IMR-90 (cell line): ENCODE results near the gene FAM20A. TPM values are rescaled to one million over a fixed set of nuclear protein-coding genes. Genes with fewer than 3 reads are reported as not detected.

Source experiments
- ATAC-seq: fragments of 200-7000 bp; cut with Tn5 transposase; 2 replicates; pipeline ENCODE4 v1.9.1; 2020; ENCODE audit warnings: low read depth, mild to moderate bottlenecking, moderate library complexity
- BruUV-seq: library from RNA; stranded (reverse); fragments of 400-500 nt; replicated peaks from 2 replicates; lab custom pipeline; 2021; lab: Mats Ljungman, UMichigan
- CTCF ChIA-PET: fragments of 300-600 bp; formaldehyde crosslinking; extraction: SDS; loops from one replicate; lab custom pipeline; 2021; ENCODE audit warnings: antibody characterized with exemption; lab: Yijun Ruan, JAX
- POLR2A ChIA-PET: fragments of 300-600 bp; sonication (Branson Sonifier 250); formaldehyde crosslinking; loops from one replicate; lab custom pipeline; 2022; ENCODE audit warnings: antibody characterized with exemption; ENCODE audit not compliant: unreplicated experiment; lab: Charles Lee
- DNase-seq: peaks from one replicate; pipeline ENCODE4 v3.0.0; 2013
- H2AFZ ChIP-seq: replicated peaks from 2 replicates; pipeline ENCODE3; 2013; ENCODE audit warnings: low read length, mild to moderate bottlenecking; ENCODE audit not compliant: poor library complexity
- H2AK5ac ChIP-seq: 2 replicates; pipeline ENCODE4 v1.6.1; 2013; ENCODE audit warnings: low read depth, low read length, inconsistent platforms
- H2AK9ac ChIP-seq: replicated peaks from 2 replicates; pipeline ENCODE3; 2013; ENCODE audit warnings: mild to moderate bottlenecking, low read depth, low read length, moderate library complexity; ENCODE audit not compliant: poor library complexity
- H2BK120ac ChIP-seq: 2 replicates; pipeline ENCODE4 v1.6.1; 2013; ENCODE audit warnings: low read depth, low read length, inconsistent platforms
- H2BK15ac ChIP-seq: 3 replicates; pipeline ENCODE4 v1.6.1; 2013; ENCODE audit warnings: low read depth, low read length, inconsistent platforms
- H2BK20ac ChIP-seq: 2 replicates; pipeline ENCODE4 v1.6.1; 2013; ENCODE audit warnings: low read depth, mild to moderate bottlenecking, inconsistent platforms, low read length, moderate library complexity
- H2BK5ac ChIP-seq: 2 replicates; pipeline ENCODE4 v1.6.1; 2013; ENCODE audit warnings: mild to moderate bottlenecking, low read depth, low read length, inconsistent platforms; ENCODE audit not compliant: poor library complexity, severe bottlenecking
- H3K14ac ChIP-seq: replicated peaks from 2 replicates; pipeline ENCODE4 v1.6.1; 2013; ENCODE audit warnings: low read depth, low read length, inconsistent platforms
- H3K18ac ChIP-seq: 2 replicates; pipeline ENCODE4 v1.6.1; 2013; ENCODE audit warnings: low read depth, low read length, control low read depth
- H3K23ac ChIP-seq: 2 replicates; pipeline ENCODE4 v1.6.1; 2013; ENCODE audit warnings: low read depth, low read length, inconsistent platforms
- H3K27ac ChIP-seq: 2 replicates; pipeline ENCODE4 v1.5.1; 2013; ENCODE audit warnings: mild to moderate bottlenecking, control low read depth, low read length; ENCODE audit not compliant: insufficient read depth
- H3K27me3 ChIP-seq: 2 replicates; pipeline ENCODE4 v1.6.1; 2013; ENCODE audit warnings: low read length; ENCODE audit not compliant: control insufficient read depth, insufficient read depth
- H3K36me3 ChIP-seq: 2 replicates; pipeline ENCODE4 v1.6.1; 2013; ENCODE audit warnings: low read length, mixed read lengths; ENCODE audit not compliant: control insufficient read depth, insufficient read depth
- H3K4ac ChIP-seq: 2 replicates; pipeline ENCODE4 v1.6.1; 2013; ENCODE audit warnings: low read depth, low read length, inconsistent platforms
- H3K4me1 ChIP-seq: 2 replicates; pipeline ENCODE4 v1.6.1; 2013; ENCODE audit warnings: low read length, mixed read lengths; ENCODE audit not compliant: control insufficient read depth, insufficient read depth
- H3K4me2 ChIP-seq: 2 replicates; pipeline ENCODE4 v1.6.1; 2013; ENCODE audit warnings: low read depth, mild to moderate bottlenecking, control low read depth, low read length, moderate library complexity
- H3K4me3 ChIP-seq: 2 replicates; pipeline ENCODE4 v1.5.1; 2013; ENCODE audit warnings: low read depth, mild to moderate bottlenecking, control low read depth, low read length, moderate library complexity; ENCODE audit not compliant: insufficient read depth
- H3K56ac ChIP-seq: 2 replicates; pipeline ENCODE4 v1.6.1; 2013; ENCODE audit warnings: low read length, inconsistent platforms; ENCODE audit not compliant: insufficient read depth; ENCODE audit errors: extremely low read depth
- H3K79me1 ChIP-seq, 2 experiments: 2 replicates each; pipeline ENCODE4 v1.6.1; 2013; ENCODE audit warnings: low read length in 2 of 2, inconsistent platforms in 1 of 2, low read depth in 1 of 2
- H3K9ac ChIP-seq: 2 replicates; pipeline ENCODE4 v1.6.1; 2013; ENCODE audit warnings: low read depth, low read length, control low read depth
- H3K9me1 ChIP-seq: 2 replicates; pipeline ENCODE4 v1.6.1; 2013; ENCODE audit warnings: low read length, inconsistent platforms; ENCODE audit not compliant: insufficient read depth
- H3K9me3 ChIP-seq: 2 replicates; pipeline ENCODE4 v1.6.1; 2013; ENCODE audit warnings: low read length; ENCODE audit not compliant: control insufficient read depth, insufficient read depth
- H4K20me1 ChIP-seq: 2 replicates; pipeline ENCODE4 v1.6.1; 2013; ENCODE audit warnings: low read length, inconsistent platforms; ENCODE audit not compliant: insufficient read depth
- H4K5ac ChIP-seq: 2 replicates; pipeline ENCODE4 v1.6.1; 2013; ENCODE audit warnings: mild to moderate bottlenecking, low read depth, low read length, control low read depth
- H4K8ac ChIP-seq, 2 experiments: 2 replicates each; pipeline ENCODE4 v1.6.1; 2013; ENCODE audit warnings: low read depth in 2 of 2, low read length in 2 of 2, control low read depth in 1 of 2, inconsistent platforms in 1 of 2
- H4K91ac ChIP-seq: 2 replicates; pipeline ENCODE4 v1.6.1; 2013; ENCODE audit warnings: low read depth, low read length, inconsistent platforms; ENCODE audit not compliant: insufficient read depth
- CHD1 ChIP-seq: IDR thresholded peaks from 2 replicates; pipeline ENCODE4 v1.6.1; 2012; ENCODE audit warnings: low read depth, low read length, improper control_type of control experiment
- MXI1 ChIP-seq: IDR thresholded peaks from 2 replicates; pipeline ENCODE4 v1.6.1; 2012; ENCODE audit warnings: low read depth, mild to moderate bottlenecking, low read length, moderate library complexity, borderline replicate concordance
- NFE2L2 ChIP-seq: fragments of 150-350 bp; IDR thresholded peaks from 2 replicates; pipeline ENCODE4 v1.6.1; 2016; ENCODE audit warnings: low read depth, mild to moderate bottlenecking, low read length
- POLR2A ChIP-seq: IDR thresholded peaks from 2 replicates; pipeline ENCODE4 v1.6.1; 2012; ENCODE audit warnings: mild to moderate bottlenecking, low read depth, low read length
- RAD21 ChIP-seq: IDR thresholded peaks from 2 replicates; pipeline ENCODE4 v1.6.1; 2012; ENCODE audit warnings: low read length, improper control_type of control experiment
- RCOR1 ChIP-seq: IDR thresholded peaks from 2 replicates; pipeline ENCODE4 v1.6.1; 2012; ENCODE audit warnings: mild to moderate bottlenecking, low read length, improper control_type of control experiment; ENCODE audit not compliant: insufficient replicate concordance
- RFX5 ChIP-seq: IDR thresholded peaks from 2 replicates; pipeline ENCODE4 v1.8.0; 2012; ENCODE audit warnings: low read depth, mild to moderate bottlenecking, low read length, moderate library complexity
- SMC3 ChIP-seq: fragments of 150-350 bp; IDR thresholded peaks from 2 replicates; pipeline ENCODE4 v1.6.1; 2016; ENCODE audit warnings: low read depth, mild to moderate bottlenecking, antibody characterized with exemption, low read length, moderate library complexity
- WGBS, 2 experiments: methylation state at CpG; one replicate each; pipeline versions ENCODE4 v1.1.5 to v1.1.7; 2013; ENCODE audit warnings: missing lambda C conversion rate in 2 of 2; ENCODE audit not compliant: insufficient read length in 1 of 2; ENCODE audit errors: extremely low coverage in 2 of 2; 5-methylcytosine and 5-hydroxymethylcytosine counted together
- dilution Hi-C: fragments of 300-500 bp; cut with HindIII; formaldehyde crosslinking; loops from one replicate; pipeline ENCODE4 v1.14.3; 2018; ENCODE audit warnings: low sequenced_read_pairs; ENCODE audit not compliant: unreplicated experiment
- in situ Hi-C: fragments of 300-500 bp; cut with MboI; formaldehyde crosslinking; loops from 3 replicates; pipeline ENCODE4 v1.14.3; 2019; ENCODE audit warnings: low sequenced_read_pairs, inconsistent platforms, mixed read lengths
- intact Hi-C: fragments of 100-400 bp; cut with micrococcal nuclease; formaldehyde crosslinking; loops from 2 replicates; pipeline ENCODE4 v1.10.0; 2022
- polyA plus RNA-seq, 3 experiments: library from polyadenylated mRNA; depleted of rRNA; stranded (reverse); fragments of >200 nt; gene quantifications; 2 replicates each; pipeline ENCODE4 v1.2.3, GENCODE V29; 2012; ENCODE audit warnings: low replicate concordance in 1 of 3
- total RNA-seq: library from RNA; depleted of rRNA; stranded (reverse); fragments of >200 nt; gene quantifications from 2 replicates; pipeline ENCODE4 v1.2.3, GENCODE V29; 2012
- TF ChIP-seq, protein P1 (sequence below): fragments of 150-350 bp; IDR thresholded peaks from 2 replicates; pipeline ENCODE4 v1.6.1; 2017; ENCODE audit warnings: mild to moderate bottlenecking, antibody characterized with exemption, low read length, low read depth
- TF ChIP-seq, protein P2 (sequence below): fragments of 150-350 bp; IDR thresholded peaks from 2 replicates; pipeline ENCODE4 v1.6.1; 2016; ENCODE audit warnings: low read depth, mild to moderate bottlenecking, low read length, moderate library complexity, borderline replicate concordance
- TF ChIP-seq, protein P3 (sequence below): conservative IDR thresholded peaks from 2 replicates; pipeline ENCODE4 v1.5.1; 2012; ENCODE audit warnings: mild to moderate bottlenecking, low read depth, low read length, improper control_type of control experiment

The FAM20A gene
- total and polyA plus RNA-seq, 2 of the 4 experiments (the other 2 are of a cell fraction), result not detected

DNA sequence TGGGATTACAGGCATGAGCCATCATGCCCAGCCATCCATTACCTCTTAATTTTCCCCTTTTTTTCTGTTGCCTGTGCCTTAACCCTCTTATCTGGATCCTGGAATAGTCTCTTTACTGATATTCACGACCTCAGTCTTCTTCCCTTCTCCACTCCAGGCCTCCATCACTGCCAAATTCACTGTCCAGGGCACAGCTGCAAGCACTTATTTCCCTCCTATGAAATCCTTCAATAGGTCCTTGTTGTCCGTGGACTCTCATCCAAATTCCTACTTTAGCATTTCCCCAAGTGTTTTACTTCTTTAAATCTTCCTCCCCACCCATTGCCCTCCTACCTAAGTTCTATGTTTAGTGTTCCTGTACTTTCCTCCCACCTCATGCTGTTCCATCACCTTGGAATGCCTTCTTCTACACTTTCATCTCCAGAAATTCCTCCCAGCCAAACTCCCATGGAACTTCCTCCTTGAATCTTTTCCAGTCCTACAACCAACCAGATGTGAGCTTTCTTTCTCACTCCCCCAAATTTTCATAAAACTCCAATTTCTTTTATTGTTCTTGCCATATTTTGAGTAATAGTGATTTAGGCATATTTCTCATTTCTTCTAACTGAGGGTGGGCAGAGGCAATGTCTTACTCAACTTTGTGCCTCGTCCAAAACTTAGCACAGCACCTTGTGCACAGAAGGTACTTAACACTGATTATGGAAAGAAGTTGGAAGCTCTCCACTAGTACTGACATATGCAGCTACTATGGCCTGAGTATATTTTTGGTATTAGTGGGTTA lies 35.3 kb downstream of the FAM20A start:
- in situ Hi-C loops (no loop called here), intact Hi-C loops (no loop called here), dilution Hi-C loops (no loop called here)
- H3K4me1 ChIP-seq, result no peaks in the 10 kb centered on the region
- H2AFZ ChIP-seq, result no peak overlapping the region
- ATAC-seq, result no peak
- H2AK5ac ChIP-seq, result no peak overlapping the region
- H3K4me3 ChIP-seq, result no peak overlapping the region
- H3K56ac ChIP-seq, result no peak overlapping the region
- no peak overlapping the region for H4K8ac ChIP-seq
- H2BK120ac ChIP-seq, result no peak overlapping the region
- ChIA-PET POLR2A (no interaction called here), CTCF (no interaction called here)
- H3K9me1 ChIP-seq, result no peaks in the 10 kb centered on the region
- TF ChIP-seq, protein P1, sequence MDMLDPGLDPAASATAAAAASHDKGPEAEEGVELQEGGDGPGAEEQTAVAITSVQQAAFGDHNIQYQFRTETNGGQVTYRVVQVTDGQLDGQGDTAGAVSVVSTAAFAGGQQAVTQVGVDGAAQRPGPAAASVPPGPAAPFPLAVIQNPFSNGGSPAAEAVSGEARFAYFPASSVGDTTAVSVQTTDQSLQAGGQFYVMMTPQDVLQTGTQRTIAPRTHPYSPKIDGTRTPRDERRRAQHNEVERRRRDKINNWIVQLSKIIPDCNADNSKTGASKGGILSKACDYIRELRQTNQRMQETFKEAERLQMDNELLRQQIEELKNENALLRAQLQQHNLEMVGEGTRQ, result no peak
- no peak for TF ChIP-seq POLR2A
- TF ChIP-seq SMC3, result no peak
- no peak for TF ChIP-seq MXI1
- TF ChIP-seq RCOR1, result no peak
- TF ChIP-seq CHD1, result no peak
- no peak for TF ChIP-seq RFX5
- TF ChIP-seq NFE2L2, result no peak
- TF ChIP-seq, protein P2, sequence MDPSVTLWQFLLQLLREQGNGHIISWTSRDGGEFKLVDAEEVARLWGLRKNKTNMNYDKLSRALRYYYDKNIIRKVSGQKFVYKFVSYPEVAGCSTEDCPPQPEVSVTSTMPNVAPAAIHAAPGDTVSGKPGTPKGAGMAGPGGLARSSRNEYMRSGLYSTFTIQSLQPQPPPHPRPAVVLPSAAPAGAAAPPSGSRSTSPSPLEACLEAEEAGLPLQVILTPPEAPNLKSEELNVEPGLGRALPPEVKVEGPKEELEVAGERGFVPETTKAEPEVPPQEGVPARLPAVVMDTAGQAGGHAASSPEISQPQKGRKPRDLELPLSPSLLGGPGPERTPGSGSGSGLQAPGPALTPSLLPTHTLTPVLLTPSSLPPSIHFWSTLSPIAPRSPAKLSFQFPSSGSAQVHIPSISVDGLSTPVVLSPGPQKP, result no peak
- no peak for TF ChIP-seq RAD21
- TF ChIP-seq, protein P3, sequence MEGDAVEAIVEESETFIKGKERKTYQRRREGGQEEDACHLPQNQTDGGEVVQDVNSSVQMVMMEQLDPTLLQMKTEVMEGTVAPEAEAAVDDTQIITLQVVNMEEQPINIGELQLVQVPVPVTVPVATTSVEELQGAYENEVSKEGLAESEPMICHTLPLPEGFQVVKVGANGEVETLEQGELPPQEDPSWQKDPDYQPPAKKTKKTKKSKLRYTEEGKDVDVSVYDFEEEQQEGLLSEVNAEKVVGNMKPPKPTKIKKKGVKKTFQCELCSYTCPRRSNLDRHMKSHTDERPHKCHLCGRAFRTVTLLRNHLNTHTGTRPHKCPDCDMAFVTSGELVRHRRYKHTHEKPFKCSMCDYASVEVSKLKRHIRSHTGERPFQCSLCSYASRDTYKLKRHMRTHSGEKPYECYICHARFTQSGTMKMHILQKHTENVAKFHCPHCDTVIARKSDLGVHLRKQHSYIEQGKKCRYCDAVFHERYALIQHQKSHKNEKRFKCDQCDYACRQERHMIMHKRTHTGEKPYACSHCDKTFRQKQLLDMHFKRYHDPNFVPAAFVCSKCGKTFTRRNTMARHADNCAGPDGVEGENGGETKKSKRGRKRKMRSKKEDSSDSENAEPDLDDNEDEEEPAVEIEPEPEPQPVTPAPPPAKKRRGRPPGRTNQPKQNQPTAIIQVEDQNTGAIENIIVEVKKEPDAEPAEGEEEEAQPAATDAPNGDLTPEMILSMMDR, result no peak
- DNase-seq, result no peak
- H4K20me1 ChIP-seq, result no peaks in the 10 kb centered on the region
- no peak overlapping the region for H2BK15ac ChIP-seq
- no peak overlapping the region for H3K23ac ChIP-seq
- H4K5ac ChIP-seq, result no peak overlapping the region
- no peak overlapping the region for H2AK9ac ChIP-seq
- no peak overlapping the region for H3K27ac ChIP-seq
- H3K79me1 ChIP-seq, result no peaks in the 10 kb centered on the region
- no peak overlapping the region for H3K4me2 ChIP-seq
- no peak overlapping the region for H4K91ac ChIP-seq
- peaks cover 6% of the 10 kb centered on the region for H3K27me3 ChIP-seq
- H3K14ac ChIP-seq, result no peak overlapping the region
- H3K9me3 ChIP-seq, result no peaks in the 10 kb centered on the region
- BruUV-seq, result no TSS peak
- H3K4ac ChIP-seq, result no peak overlapping the region
- no peak overlapping the region for H3K9ac ChIP-seq
- H3K36me3 ChIP-seq, result no peaks in the 10 kb centered on the region
- no peak overlapping the region for H2BK5ac ChIP-seq
- no peak overlapping the region for H3K18ac ChIP-seq
- no peak overlapping the region for H2BK20ac ChIP-seq
- WGBS, 2 experiments, result 20% methylated on average over 1 of the region's 3 CpGs; no CpG with 5 or more reads in 1 of the 2 experiments
